ENCODE measurements around the gene WDR87.

The WDR87 gene

GRCh38 chr19:37905946-37906868 lies at the start of gene WDR87:
TSS of gene WDR87 (minus strand) at chr19:37906594. CDS start at chr19:37898239, 8,355 bp downstream.
- peak; percentile 62 for DNase-seq

- DNase-seq = no peak
Observed at GRCh38 chr19:37955986-37956385, 49.6 kb upstream of the WDR87 start.

DNA sequence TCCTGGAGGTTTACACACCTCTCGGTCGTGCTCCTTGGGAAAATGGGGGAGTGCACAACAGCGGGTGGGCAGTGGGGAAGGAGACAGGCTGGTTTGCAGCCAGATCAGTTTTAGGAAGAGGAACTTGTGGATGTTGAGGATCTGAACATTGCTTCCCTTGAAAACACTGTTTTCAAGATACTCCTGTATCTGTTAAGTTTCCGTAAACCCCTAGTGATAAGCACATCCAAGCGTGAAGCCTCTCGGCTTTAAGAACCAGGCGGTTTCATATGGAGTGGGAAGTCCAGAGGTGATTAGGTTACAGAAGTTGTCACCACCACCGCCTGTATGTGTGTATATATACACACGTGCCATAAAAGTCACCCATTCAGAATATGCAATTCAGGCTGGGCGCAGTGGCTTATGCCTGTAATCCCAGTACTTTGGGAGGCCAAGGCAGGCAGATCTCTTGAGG lies 48.1 kb upstream of the WDR87 start:
- DNase-seq = no peak

DNA sequence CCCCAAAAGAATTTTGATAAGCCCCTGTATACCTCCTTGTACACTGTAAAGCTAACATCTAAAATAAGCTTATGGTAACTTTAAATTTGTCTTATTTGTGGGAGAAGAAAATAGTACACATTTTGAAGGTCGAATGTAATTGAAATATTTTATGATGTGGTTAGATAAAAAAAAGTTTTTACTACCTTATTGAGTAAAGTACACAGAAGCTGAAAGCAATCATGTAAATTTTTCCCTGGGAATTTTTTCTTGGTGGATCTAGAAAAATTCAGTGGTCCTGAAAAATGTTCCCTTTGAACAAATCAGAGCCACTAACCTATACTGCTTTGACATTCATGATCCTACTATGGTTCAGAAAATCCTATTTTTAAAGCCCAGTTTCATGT lies 47.5 kb upstream of the WDR87 start:
- DNase-seq = no peak

DNA sequence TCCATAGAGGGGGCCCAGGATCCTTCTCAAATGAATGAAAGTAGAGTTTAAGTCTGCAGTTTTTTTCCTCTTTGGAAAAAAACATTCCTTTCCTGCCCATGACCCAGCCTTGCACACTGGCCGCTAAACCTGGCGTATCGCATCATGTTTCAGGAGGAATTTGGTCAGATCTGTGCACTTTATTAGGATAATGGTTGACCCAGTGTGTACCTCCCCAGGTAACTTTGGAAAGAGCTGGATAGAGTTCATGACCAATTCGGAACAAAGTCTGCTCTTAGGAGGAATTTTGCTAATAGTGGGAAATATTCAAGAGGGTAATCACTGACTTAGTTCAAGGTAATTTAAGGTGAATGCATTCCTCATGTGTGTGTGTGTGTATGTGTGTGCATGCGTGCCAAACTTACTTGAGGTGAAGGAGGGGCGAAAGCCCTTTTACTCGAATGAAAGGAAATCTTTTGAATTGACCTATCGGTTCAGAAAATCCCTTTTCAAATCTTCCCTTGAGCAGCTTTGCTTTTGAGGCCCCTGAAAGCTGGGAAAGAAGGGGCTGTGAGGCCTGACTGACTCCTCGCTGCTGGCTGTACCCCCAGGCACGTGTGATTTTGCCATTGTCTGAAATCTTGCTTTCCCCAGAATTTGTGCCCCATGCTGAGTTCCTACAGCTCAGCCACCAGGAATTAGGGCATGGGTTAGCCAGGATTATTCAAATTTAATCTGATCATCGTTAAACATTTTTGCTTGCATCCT lies 47.0 kb upstream of the WDR87 start:
- no peak for DNase-seq

GRCh38 chr19:37951816-37952210 lies 45.4 kb upstream of the WDR87 start:
- DNase-seq = no peak

GRCh38 chr19:37950471-37951175 lies 44.2 kb upstream of the WDR87 start:
- no peak for DNase-seq

DNA sequence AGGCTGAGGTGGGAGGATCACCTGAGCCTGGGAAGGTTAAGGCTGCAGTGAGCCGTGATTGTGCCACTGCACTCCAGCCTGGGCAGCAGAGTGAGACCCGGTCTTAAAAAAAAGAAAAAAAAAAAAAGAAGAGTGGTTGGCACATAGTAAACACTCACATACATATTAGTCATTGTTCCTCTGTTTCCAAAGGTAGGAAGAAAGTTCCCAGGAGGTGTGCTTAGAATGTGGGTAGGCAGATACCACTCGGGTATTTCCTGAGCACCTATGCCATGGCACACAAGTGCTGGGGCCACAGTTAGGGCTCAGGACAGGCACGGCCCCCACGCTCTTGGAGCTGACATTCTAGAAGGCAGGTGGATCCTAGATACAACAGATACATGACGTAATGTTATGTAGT lies 42.0 kb upstream of the WDR87 start:
- DNase-seq = no peak

DNA sequence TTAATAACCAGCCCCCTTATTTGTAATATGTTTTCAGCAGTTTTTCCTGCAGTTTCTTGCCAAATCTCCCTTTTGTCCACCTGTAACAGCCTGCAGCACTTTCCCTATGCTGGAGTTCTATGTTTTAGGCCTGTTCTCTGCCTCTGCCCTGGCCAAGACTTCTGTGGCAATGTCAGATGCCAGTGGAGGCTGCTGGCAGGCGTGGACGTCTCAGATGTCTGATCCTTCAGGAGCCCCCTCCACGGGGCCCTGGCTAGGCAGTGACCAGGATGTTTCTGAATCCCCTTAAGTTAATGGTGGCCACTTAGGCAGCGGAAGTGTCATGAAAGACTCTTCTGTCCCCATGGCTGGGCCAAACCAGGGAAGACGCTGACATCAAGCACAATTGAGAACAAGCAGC lies 41.4 kb upstream of the WDR87 start:
- DNase-seq = no peak

- DNase-seq = no peak
Observed at GRCh38 chr19:37946132-37946531, 39.7 kb upstream of the WDR87 start.

GRCh38 chr19:37943480-37943879 lies 37.1 kb upstream of the WDR87 start:
- no peak for DNase-seq

- no peak for DNase-seq
Observed at GRCh38 chr19:37942516-37942902, 36.1 kb upstream of the WDR87 start.

DNA sequence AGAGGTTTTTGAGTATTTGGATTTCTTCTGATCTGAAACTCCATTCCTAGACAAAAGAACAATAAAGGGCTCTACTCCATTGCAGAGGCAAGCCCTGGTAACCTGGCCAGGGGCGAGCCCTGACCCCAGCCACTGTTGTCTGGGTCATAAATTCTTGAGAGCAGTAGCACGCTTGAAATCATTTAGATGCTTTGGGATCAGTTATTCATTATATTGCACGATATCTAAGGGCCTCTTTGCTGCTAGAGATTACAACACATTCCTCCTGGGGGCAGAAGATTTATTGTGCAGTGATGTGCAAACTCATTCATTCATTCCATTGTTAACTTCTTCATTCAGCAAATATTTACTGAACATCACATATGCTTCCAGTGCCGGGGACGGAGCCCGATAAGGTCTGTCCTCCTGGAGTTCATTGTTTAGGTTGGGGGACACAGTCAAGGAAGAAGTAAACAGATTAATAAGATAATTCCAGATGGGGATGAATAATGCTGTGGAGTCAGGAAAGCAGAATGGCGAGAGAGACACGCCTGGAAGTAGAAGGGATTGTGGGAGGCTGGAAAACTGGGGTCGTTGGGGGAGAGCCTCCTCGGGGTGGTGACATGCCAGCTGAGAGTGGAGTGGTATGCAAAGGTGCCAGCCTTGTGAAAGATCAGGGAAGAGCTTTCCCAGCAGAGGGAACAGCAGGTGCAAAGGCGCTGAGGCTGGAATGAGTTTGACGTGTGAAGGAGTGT lies 35.6 kb upstream of the WDR87 start:
- no peak for DNase-seq

GRCh38 chr19:37938353-37938752 lies 32.0 kb upstream of the WDR87 start:
- DNase-seq = no peak

DNA sequence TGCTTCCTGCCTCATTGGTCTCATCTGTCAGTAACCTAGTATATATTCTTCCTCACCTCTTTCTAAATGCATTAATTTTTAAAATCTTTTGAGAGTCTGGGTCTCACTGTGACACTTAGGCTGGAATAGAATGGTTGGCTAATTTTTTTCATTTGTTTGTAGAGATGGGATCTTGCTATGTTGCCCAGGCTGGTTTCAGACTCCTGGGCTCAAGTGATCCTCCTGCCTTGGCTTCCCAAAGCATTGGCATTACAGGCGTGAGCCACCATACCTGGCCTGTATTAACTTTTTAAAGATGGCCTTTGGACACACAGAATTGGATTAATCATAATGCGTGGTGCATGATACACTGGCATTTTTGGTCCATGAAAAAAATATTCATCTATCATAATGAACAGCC lies 30.5 kb upstream of the WDR87 start:
- DNase-seq = no peak

GRCh38 chr19:37936166-37936565 lies 29.8 kb upstream of the WDR87 start:
- no peak for DNase-seq

DNA sequence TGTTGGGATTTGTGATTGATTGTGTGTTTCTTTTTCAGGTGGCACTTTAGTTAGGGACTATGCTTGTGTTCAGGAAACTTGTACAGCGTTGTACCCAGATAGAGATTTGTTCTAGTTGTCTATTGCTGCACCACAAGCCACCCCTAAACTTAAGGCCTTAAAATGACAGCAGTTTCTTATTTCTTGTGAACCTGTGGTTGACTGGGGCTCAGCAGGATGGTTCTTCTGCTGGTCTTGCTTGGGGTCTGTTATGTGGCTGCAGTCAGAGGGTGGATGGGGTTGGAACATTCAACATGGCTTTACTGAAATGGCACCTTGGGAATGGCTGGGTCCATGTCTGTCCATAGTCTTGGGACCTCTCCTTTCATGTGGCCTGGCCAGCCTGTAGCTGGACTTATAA lies 28.9 kb upstream of the WDR87 start:
- no peak for DNase-seq

GRCh38 chr19:37933937-37934358 lies 27.6 kb upstream of the WDR87 start:
- DNase-seq = no peak

DNA sequence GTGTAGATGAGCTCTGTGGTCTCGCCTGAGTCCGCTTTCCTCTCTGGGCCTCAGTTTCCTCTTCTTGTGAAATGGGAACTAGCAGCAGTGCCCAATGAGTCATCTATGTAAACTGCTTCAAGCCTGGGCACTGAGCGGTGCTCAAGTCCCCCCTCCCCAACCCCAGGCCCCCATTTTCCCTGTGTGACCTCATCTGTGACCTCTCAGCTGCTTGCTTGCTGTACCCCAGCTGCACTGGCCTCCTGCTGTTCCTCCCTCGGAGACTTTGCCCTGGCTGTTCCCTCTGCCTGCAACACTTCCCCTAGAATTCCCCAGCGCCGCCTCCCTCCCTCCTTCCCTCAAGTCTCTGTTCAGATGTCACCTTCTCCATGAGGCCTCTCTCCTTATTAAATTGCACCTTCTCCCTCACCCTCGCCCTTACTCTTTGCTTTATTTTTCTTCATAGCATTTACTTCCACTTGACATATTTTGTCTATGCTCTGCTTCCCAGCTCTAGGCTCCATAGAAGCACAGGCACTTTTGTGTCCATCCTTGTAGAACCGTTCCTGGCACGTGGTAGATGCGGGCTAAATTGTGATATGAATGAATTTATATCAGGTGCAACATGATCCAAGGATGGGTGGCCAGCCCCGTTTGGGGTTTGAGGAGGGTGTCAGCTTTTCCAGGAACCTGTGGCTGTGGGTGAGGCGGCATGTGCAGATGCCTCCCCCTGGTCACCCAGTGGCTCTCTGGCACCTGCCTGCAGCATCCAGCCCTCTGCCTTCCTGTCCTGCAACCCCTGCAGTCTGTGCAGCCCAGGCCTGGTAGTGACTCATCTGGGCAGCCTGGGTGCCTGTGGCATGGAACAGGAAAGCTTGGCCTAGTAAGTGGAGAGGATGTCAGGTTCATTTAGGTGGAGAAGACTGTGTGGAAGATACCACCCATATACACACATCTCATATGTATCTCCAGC lies 26.9 kb upstream of the WDR87 start:
- DNase-seq = no peak

GRCh38 chr19:37931881-37932655 lies 25.7 kb upstream of the WDR87 start:
- no peak for DNase-seq

DNA sequence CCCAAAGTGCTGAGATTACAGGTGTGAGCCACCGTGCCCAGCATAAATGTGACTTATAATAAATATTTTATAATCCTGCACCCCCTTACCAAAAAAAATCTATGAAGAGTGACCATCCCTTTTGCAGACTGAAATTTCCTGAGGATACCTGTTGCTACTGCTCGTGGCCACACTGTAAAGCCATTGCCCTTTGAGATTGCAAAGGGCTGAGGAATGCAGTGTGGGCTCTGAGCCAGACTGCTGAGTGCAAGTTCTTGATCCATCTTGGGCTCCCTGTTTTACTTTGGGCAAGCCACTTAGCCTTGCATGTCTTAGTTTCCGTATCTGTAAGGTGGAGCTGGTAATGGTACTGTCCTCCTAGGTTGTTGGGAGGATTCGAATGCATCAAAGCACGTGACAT lies 24.0 kb upstream of the WDR87 start:
- no peak for DNase-seq

All from CD4-positive, alpha-beta T cell treated with Interleukin-10 for 1 hour (primary cell).